ENCODE data around the gene GPANK1. TPM values are rescaled to one million over a fixed set of nuclear protein-coding genes. Genes with fewer than 3 reads are reported as not detected.

GPANK1 gene
- total and polyA plus RNA-seq, 9 of the 15 experiments (the other 6 are each of a cell fraction or from before 2014, with no cell fraction given): 32.2 to 111 (median 46.3) TPM

DNA sequence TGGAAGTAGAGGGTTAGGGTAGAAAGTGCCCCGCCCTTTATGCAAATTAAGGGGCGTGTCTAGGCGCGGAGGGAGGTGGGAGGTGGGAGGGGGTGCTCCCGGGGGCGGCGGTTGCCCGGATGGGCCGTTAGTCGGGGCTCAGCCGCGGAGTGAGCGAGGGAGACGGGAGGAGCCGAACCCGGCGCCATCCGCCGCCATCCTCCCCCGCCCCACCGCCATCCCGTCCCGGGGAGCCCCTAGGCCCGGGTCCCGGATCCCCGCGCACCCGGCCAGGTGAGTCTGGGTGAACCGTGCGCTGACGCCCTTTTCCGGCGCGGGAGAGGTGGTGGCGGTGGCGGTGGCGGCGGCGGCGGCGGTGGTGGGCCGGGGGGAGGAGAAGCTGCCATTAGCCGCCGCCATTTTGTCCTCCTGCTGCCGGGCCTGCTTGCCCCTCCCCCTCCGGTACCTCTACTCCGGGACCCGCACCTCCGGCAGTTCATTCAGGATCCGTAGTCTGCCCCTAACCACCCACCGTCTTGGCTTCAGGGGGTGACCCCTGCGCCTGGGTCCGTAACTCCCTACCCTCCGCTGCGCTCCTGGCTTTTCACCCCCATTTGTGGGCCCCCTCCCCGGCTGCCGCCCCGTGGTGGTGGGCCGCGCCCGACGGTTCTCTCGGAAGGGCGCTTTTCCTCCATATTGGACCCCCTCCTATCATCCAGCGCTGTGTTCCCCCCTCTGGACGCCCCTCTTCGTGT is 44.0 kb downstream of the GPANK1 start, which contains the start of gene PRRC2A (continued):
- peak; percentile 21; the same call in 1 of the 2 replicates for TF ChIP-seq TCF3 (CRISPR knock-in tag; IDR thresholded peaks at IDR 0.05)
- TF ChIP-seq FOXO4 (CRISPR knock-in tag; IDR thresholded peaks at IDR 0.05): no peak
- no peak for TF ChIP-seq E2F6 (IDR thresholded peaks at IDR 0.05; ENCODE audit: borderline replicate concordance in 1 of 2, extremely low read depth in 1 of 2, insufficient read depth in 1 of 2, insufficient read length in 1 of 2, low read depth in 1 of 2, low read length in 1 of 2, poor library complexity in 1 of 2, severe bottlenecking in 1 of 2)
- TF ChIP-seq SNRNP70 (optimal IDR thresholded peaks at IDR 0.05; ENCODE audit: low read depth, low read length): no peak
- no peak for TF ChIP-seq ZC3H11A (IDR thresholded peaks at IDR 0.05; ENCODE audit: low read depth, low read length)
- peak; percentile 88 for TF ChIP-seq SRSF3 (IDR thresholded peaks at IDR 0.05; ENCODE audit: insufficient read depth, low read length)
- TF ChIP-seq, protein P1, sequence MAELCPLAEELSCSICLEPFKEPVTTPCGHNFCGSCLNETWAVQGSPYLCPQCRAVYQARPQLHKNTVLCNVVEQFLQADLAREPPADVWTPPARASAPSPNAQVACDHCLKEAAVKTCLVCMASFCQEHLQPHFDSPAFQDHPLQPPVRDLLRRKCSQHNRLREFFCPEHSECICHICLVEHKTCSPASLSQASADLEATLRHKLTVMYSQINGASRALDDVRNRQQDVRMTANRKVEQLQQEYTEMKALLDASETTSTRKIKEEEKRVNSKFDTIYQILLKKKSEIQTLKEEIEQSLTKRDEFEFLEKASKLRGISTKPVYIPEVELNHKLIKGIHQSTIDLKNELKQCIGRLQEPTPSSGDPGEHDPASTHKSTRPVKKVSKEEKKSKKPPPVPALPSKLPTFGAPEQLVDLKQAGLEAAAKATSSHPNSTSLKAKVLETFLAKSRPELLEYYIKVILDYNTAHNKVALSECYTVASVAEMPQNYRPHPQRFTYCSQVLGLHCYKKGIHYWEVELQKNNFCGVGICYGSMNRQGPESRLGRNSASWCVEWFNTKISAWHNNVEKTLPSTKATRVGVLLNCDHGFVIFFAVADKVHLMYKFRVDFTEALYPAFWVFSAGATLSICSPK (IDR thresholded peaks at IDR 0.05; ENCODE audit: borderline replicate concordance): no peak
- TF ChIP-seq PREB (CRISPR knock-in tag; IDR thresholded peaks at IDR 0.05): 0 out of 2 replicates have a peak, but pooled peaks have one; percentile 57
- no peak for TF ChIP-seq TCF7 (IDR thresholded peaks at IDR 0.05; ENCODE audit: borderline replicate concordance)
- TF ChIP-seq, protein P2, sequence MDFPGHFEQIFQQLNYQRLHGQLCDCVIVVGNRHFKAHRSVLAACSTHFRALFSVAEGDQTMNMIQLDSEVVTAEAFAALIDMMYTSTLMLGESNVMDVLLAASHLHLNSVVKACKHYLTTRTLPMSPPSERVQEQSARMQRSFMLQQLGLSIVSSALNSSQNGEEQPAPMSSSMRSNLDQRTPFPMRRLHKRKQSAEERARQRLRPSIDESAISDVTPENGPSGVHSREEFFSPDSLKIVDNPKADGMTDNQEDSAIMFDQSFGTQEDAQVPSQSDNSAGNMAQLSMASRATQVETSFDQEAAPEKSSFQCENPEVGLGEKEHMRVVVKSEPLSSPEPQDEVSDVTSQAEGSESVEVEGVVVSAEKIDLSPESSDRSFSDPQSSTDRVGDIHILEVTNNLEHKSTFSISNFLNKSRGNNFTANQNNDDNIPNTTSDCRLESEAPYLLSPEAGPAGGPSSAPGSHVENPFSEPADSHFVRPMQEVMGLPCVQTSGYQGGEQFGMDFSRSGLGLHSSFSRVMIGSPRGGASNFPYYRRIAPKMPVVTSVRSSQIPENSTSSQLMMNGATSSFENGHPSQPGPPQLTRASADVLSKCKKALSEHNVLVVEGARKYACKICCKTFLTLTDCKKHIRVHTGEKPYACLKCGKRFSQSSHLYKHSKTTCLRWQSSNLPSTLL (IDR thresholded peaks at IDR 0.05): no peak
- TF ChIP-seq, protein P3, sequence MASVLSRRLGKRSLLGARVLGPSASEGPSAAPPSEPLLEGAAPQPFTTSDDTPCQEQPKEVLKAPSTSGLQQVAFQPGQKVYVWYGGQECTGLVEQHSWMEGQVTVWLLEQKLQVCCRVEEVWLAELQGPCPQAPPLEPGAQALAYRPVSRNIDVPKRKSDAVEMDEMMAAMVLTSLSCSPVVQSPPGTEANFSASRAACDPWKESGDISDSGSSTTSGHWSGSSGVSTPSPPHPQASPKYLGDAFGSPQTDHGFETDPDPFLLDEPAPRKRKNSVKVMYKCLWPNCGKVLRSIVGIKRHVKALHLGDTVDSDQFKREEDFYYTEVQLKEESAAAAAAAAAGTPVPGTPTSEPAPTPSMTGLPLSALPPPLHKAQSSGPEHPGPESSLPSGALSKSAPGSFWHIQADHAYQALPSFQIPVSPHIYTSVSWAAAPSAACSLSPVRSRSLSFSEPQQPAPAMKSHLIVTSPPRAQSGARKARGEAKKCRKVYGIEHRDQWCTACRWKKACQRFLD (CRISPR knock-in tag; IDR thresholded peaks at IDR 0.05): no peak; the same call in 1 of the 2 replicates
- TF ChIP-seq SFPQ (IDR thresholded peaks at IDR 0.05; ENCODE audit: low read depth, low read length): no peak
- peak; percentile 31 for TF ChIP-seq DACH1 (IDR thresholded peaks at IDR 0.05; ENCODE audit: partially characterized antibody)
- no peak for TF ChIP-seq SNAPC5 (CRISPR knock-in tag; IDR thresholded peaks at IDR 0.05)
